T-cell (primary cell): Measurements from ENCODE around the gene HEPACAM2. TPM values are rescaled to one million over a fixed set of nuclear protein-coding genes. Genes with fewer than 3 reads are reported as not detected.

Experiments used
- ATAC-seq, 4 experiments: fragments of 200-7000 bp in 3 of 4; fragments of 150-1000 bp in 1 of 4; cut with Tn5 transposase; replicated peaks in 1 of 4; 1 replicate in 3 of 4; 2 replicates in 1 of 4; pipeline ENCODE4 v1.10.0; 2021; ENCODE audit warnings: moderate library complexity in 3 of 4, mild to moderate bottlenecking in 2 of 4, moderate number of reproducible peaks in 1 of 4
- CTCF ChIA-PET, 2 donors: fragments of 300-600 bp; sonication (Branson Sonifier 250); formaldehyde crosslinking; loops; one replicate each; lab custom pipeline; 2022; ENCODE audit warnings: antibody characterized with exemption in 2 of 2; lab: Charles Lee
- POLR2A ChIA-PET, 2 donors: fragments of 300-600 bp; sonication (Branson Sonifier 250); formaldehyde crosslinking; loops; one replicate each; lab custom pipeline; 2022; ENCODE audit warnings: antibody characterized with exemption in 2 of 2; lab: Charles Lee
- DNase-seq, 35 experiments: peaks; one replicate each; pipeline versions ENCODE4 v3.0.0 to v3.0.0-alpha.2; 2013 to 2023
- H3K27ac ChIP-seq: one replicate; pipeline ENCODE4 v1.5.1; 2013; ENCODE audit warnings: low read length
- H3K27me3 ChIP-seq, 2 experiments: replicated peaks in 1 of 2; 1 replicate in 1 of 2; 2 replicates in 1 of 2; pipeline versions ENCODE4 v1.6.1 to v1.7.0; 2013; ENCODE audit warnings: low read length in 1 of 2, mixed read lengths in 1 of 2; ENCODE audit not compliant: control insufficient read depth in 2 of 2, insufficient read depth in 2 of 2; ENCODE audit errors: extremely low read depth in 1 of 2
- H3K36me3 ChIP-seq, 2 donors: 1 replicate in 1 of 2; 2 replicates in 1 of 2; pipeline versions ENCODE4 v1.6.1 to v1.7.0; 2013; ENCODE audit warnings: low read length in 1 of 2; ENCODE audit not compliant: control insufficient read depth in 2 of 2, insufficient read depth in 1 of 2; ENCODE audit errors: extremely low read depth in 1 of 2
- H3K4me1 ChIP-seq, 2 experiments: 1 replicate in 1 of 2; 2 replicates in 1 of 2; pipeline versions ENCODE4 v1.6.1 to v1.7.0; 2013; ENCODE audit warnings: low read length in 2 of 2, mixed read lengths in 1 of 2; ENCODE audit not compliant: insufficient read depth in 2 of 2, control insufficient read depth in 1 of 2; ENCODE audit errors: extremely low read depth in 1 of 2
- H3K4me3 ChIP-seq, 2 donors: 1 replicate in 1 of 2; 2 replicates in 1 of 2; pipeline versions ENCODE4 v1.5.1 to v1.7.0; 2013; ENCODE audit warnings: mild to moderate bottlenecking in 2 of 2, low read length in 1 of 2, moderate library complexity in 1 of 2; ENCODE audit not compliant: control insufficient read depth in 1 of 2; ENCODE audit errors: extremely low read depth in 1 of 2
- H3K9me3 ChIP-seq: 2 replicates; pipeline ENCODE4 v1.7.0; 2013
- H3K27ac Mint-ChIP-seq, 2 donors: one replicate each; pipeline ENCODE4 v1.8.0; 2020 to 2021; ENCODE audit warnings: mild to moderate bottlenecking in 2 of 2, mixed read lengths in 2 of 2
- H3K27me3 Mint-ChIP-seq, 2 donors: one replicate each; pipeline ENCODE4 v1.8.0; 2021 to 2022; ENCODE audit warnings: mixed read lengths in 2 of 2
- H3K36me3 Mint-ChIP-seq: one replicate; pipeline ENCODE4 v1.8.0; 2021; ENCODE audit warnings: mixed read lengths
- H3K4me1 Mint-ChIP-seq, 3 donors: one replicate each; pipeline ENCODE4 v1.8.0; 2020 to 2022; ENCODE audit warnings: mixed read lengths in 3 of 3, mild to moderate bottlenecking in 1 of 3
- H3K4me3 Mint-ChIP-seq, 3 donors: one replicate each; pipeline ENCODE4 v1.8.0; 2020 to 2022; ENCODE audit warnings: mild to moderate bottlenecking in 3 of 3, mixed read lengths in 3 of 3, moderate library complexity in 3 of 3
- H3K9me3 Mint-ChIP-seq, 3 donors: one replicate each; pipeline ENCODE4 v1.8.0; 2020 to 2022; ENCODE audit warnings: mixed read lengths in 3 of 3
- WGBS: methylation state at CpG from one replicate; pipeline ENCODE4 v1.1.5; 2013; ENCODE audit warnings: missing lambda C conversion rate; ENCODE audit not compliant: insufficient coverage; 5-methylcytosine and 5-hydroxymethylcytosine counted together
- total RNA-seq, 35 experiments: library from RNA in 6 of 35; stranded (reverse) in 6 of 35; fragments of 120-200 nt in 1 of 35; gene quantifications; one replicate each; pipeline versions ENCODE4 v1.2.1 to v1.2.4 and lab custom pipeline; 2013 to 2026

The HEPACAM2 gene
- total RNA-seq, 5 donors from 2014 or later (not counting 1 experiment from before 2014, with no cell fraction given): 0.13 TPM; not detected in 4

GRCh38 chr7:93140582-93141191 is 85.6 kb downstream of the HEPACAM2 start:
- H3K27me3 Mint-ChIP-seq: no peaks in the 10 kb centered on the region
- DNase-seq (no peak), ATAC-seq (no peak)
- 100% methylated on average over 3 of the region's 3 CpGs for WGBS
- H3K9me3 Mint-ChIP-seq: peaks cover 7 to 14% (median 9%) of the 10 kb centered on the region in 3 donors
- H3K4me1 Mint-ChIP-seq: peaks cover 7 to 12% (median 9%) of the 10 kb centered on the region in 3 donors
- ChIA-PET POLR2A (no interaction called here), CTCF (no interaction called here)
- H3K27ac Mint-ChIP-seq: no peak overlapping the region
- H3K4me3 Mint-ChIP-seq: no peak overlapping the region
- peaks cover 29% of the 10 kb centered on the region for H3K36me3 Mint-ChIP-seq
- no peak overlapping the region for H3K4me3 ChIP-seq
- peaks cover 10% of the 10 kb centered on the region for H3K9me3 ChIP-seq
- peaks cover 11 to 93% of the 10 kb centered on the region in 2 donors for H3K36me3 ChIP-seq
- H3K27ac ChIP-seq: no peak overlapping the region
- no peaks in the 10 kb centered on the region for H3K27me3 ChIP-seq
- H3K4me1 ChIP-seq: no peaks in the 10 kb centered on the region

GRCh38 chr7:93138576-93138975 is 87.7 kb downstream of the HEPACAM2 start:
- ChIA-PET CTCF (no interaction called here), POLR2A (no interaction called here)
- Mint-ChIP-seq H3K9me3 (peaks cover 16 to 34% (median 28%) of the 10 kb centered on the region in 3 donors), H3K27ac (no peak overlapping the region), H3K4me3 (no peak overlapping the region), H3K4me1 (peaks cover 0 to 5% (median 3%) of the 10 kb centered on the region in 3 donors), H3K36me3 (peaks cover 48% of the 10 kb centered on the region), H3K27me3 (no peaks in the 10 kb centered on the region)
- H3K4me3 ChIP-seq: no peak overlapping the region
- H3K9me3 ChIP-seq: peaks cover 17% of the 10 kb centered on the region
- no CpG with 5 or more reads among the region's 4 CpGs for WGBS
- H3K27ac ChIP-seq: no peak overlapping the region
- H3K27me3 ChIP-seq: no peaks in the 10 kb centered on the region
- ATAC-seq: no peak
- no peaks in the 10 kb centered on the region for H3K4me1 ChIP-seq
- H3K36me3 ChIP-seq: peaks cover 11 to 81% of the 10 kb centered on the region in 2 donors
- DNase-seq: no peak

Other genes starting within 250 kb of the HEPACAM2 start
- gene SAMD9, start 108.5 kb downstream of the HEPACAM2 start, total RNA-seq: 10 to 100 TPM; 28.2 to 42.2 (median 38.1) TPM
- gene SAMD9L, start 78.1 kb downstream of the HEPACAM2 start, total RNA-seq: 10 to 100 TPM; 24.7 to 45.5 (median 32.8) TPM
- 10 to 100 TPM; 27.8 to 35.4 (median 31.1) TPM for gene VPS50, start 5.9 kb upstream of the HEPACAM2 start, total RNA-seq